ENCODE data around the gene ZFAND2B. TPM values are rescaled to one million over a fixed set of nuclear protein-coding genes. Genes with fewer than 3 reads are reported as not detected.
"Not testable (repeated sequence)": the region's sequence is repeated elsewhere in the genome, so short reads cannot be mapped to it uniquely, and the experiment has no call there.

Gene ZFAND2B
- polyA plus RNA-seq, 10 donors: 16.3 to 29.9 (median 21.9) TPM

GRCh38 chr2:219201331-219201730, 5.3 kb upstream of the ZFAND2B start:
- DNase-seq: not testable (repeated sequence)

GRCh38 chr2:219204425-219205164, 2.0 kb upstream of the ZFAND2B start:
- no peak for DNase-seq

DNA sequence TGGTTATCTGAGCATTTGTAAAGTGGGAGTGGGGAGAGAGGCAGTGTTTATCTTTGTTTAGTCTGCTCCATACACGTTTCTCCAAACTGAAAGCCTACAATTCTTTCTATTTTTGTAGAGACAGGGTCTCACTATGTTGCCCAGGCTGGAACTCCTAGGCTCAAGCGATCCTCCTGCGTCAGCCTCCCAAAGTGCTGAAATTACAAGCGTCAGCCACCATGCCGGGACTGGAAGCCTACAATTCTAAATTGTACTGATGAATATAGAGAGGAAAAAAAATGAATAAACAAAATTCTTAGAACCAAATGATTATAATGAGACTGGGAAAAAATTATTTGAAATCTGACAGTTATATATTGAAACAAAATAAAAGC, 1.4 kb upstream of the ZFAND2B start:
- no peak for DNase-seq

- DNase-seq: no peak
Measured at GRCh38 chr2:219205981-219206327, 628 bp upstream of the ZFAND2B start.

- no peak for DNase-seq
Measured at GRCh38 chr2:219207134-219207883, 727 bp downstream of the ZFAND2B start.

DNA sequence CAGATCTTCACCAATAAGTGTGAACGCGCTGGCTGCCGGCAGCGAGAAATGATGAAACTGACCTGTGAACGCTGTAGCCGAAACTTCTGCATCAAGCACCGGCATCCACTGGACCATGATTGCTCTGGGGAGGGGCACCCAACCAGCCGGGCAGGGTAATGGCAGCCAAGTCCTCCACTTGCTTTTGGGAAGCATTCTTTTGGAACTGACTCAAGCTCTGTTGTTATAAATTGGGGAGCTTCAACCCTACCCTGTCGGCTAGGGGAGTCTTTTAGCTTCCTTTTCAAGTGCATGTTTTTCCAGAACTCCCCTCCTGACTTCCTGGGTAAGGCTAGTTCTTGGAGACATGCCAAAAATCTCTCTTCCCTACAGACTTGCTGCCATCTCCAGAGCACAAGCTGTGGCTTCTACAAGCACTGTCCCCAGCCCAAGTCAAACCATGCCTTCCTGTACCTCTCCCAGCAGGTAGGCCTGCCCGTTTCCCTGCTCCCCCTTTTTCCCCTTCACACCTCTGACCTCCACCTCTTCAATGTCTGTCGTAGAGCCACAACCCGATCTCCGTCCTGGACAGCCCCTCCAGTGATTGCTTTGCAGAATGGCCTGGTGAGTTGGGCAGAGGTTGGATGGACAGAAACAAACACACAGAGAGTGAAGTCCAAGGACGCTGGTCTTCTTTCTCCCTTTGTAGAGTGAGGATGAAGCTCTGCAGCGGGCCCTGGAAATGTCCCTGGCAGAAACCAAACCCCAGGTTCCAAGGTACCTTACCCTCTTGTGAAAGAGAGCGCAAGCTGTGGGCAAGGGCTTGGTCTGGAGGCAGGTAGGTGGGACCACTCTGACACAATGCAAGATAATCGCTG, 1.5 kb downstream of the ZFAND2B start:
- DNase-seq: no peak

DNA sequence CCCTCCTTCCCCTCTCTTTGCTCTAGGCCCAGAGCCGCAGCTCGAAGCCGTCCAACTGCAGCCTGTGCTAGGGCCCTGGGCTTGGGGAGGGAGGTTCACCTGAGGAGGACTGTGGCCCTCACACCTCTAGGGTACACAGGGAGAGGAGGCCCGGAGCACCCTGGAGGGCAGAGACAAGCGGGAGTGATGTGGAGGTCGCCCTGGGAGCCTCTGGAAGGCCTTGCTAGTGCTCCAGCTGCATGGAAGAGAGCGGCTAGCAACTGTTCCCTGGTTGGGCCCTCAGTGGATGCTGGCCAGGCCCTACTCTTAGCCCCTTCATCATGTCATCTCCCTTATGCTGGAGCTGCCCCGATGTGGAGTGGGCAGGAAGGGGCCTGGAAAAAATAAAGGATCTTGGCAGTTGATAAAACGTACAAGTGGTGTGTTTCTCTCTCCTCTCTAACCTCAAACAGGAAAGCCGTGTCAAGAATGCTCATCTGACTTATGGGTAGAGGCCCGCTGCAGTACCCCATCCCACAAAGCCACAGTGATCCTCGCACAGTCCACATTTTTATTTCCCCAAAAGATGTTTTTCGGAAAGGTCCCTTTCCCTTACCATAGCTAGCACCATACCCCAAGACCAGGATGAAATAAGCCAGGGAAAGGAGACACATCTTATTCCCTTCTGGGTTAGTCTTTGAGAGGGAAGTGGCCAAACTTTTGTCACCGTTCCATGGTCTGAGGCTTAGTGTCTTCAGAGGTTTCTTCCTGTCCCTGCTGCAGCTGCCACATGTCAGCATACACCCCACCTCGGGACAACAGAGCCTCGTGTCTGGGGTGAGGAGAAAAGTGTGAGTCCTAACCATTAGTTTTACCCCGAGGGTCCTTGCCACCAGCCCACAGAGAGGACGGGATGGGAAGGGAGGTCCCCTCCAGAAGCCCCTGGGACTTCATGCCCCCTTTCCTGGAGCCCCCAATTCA, 2.9 kb downstream of the ZFAND2B start:
- DNase-seq: no peak

DNA sequence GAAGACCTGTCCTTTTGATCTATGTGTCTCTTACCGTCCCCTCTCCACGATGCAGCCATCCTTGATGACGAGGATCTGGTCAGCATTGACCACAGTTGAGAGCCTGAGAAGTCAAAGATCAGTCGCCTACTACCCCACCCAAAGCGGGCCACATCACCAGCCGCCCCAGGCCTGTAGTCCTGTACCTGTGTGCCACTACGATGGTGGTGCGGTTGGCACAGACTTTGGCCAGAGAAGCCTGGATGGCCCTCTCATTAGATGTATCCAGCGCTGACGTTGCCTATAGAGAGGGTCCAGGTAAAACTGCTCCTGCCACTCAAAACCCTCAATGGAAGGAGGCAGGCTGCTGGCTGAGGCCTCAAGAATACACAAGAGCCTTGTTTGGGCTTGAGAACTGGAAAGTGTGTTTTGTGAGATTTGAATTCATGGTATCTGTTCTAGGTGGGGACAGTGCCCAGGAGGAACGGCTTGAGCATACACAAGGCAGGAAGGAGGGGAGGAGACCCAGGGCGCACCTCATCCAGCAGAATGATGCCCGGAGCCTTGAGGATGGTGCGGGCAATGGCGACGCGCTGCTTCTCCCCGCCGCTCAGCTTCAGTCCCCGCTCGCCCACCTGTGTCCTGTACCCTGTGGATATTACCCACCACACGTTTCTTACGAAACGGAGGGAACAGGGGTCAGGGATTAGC, 3.8 kb downstream of the ZFAND2B start:
- DNase-seq: no peak

- DNase-seq: no peak
Measured at GRCh38 chr2:219210886-219211362, 4.3 kb downstream of the ZFAND2B start.

GRCh38 chr2:219213026-219213415, 6.4 kb downstream of the ZFAND2B start:
- no peak for DNase-seq

GRCh38 chr2:219213486-219214071, 7.0 kb downstream of the ZFAND2B start:
- no peak for DNase-seq

DNA sequence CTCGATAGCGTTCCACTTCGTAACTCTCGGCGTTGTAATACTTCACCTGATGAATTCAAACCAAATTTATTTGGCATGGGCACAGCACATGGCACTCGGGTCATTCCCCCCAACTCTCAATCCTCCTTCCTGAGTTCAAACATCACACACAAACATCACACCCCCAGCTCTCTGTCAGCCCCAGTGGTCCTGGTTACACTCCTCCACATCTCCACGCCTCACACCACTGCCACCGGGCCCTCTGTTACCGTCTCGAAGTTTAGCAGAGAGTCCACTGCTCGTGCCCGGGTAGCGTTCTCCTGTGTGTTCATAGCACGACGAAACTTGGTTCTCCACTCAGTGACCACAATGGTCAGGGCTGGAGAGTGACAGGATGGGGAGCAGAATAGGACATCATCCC, 7.6 kb downstream of the ZFAND2B start:
- DNase-seq: no peak

- no peak for DNase-seq
Measured at GRCh38 chr2:219214786-219215185, 8.2 kb downstream of the ZFAND2B start.

- DNase-seq: no peak
Measured at GRCh38 chr2:219215871-219216534, 9.4 kb downstream of the ZFAND2B start.

- no peak for DNase-seq
Measured at GRCh38 chr2:219216535-219216915, 9.9 kb downstream of the ZFAND2B start.

- no peak for DNase-seq
Measured at GRCh38 chr2:219218217-219218731, 11.7 kb downstream of the ZFAND2B start.

DNA sequence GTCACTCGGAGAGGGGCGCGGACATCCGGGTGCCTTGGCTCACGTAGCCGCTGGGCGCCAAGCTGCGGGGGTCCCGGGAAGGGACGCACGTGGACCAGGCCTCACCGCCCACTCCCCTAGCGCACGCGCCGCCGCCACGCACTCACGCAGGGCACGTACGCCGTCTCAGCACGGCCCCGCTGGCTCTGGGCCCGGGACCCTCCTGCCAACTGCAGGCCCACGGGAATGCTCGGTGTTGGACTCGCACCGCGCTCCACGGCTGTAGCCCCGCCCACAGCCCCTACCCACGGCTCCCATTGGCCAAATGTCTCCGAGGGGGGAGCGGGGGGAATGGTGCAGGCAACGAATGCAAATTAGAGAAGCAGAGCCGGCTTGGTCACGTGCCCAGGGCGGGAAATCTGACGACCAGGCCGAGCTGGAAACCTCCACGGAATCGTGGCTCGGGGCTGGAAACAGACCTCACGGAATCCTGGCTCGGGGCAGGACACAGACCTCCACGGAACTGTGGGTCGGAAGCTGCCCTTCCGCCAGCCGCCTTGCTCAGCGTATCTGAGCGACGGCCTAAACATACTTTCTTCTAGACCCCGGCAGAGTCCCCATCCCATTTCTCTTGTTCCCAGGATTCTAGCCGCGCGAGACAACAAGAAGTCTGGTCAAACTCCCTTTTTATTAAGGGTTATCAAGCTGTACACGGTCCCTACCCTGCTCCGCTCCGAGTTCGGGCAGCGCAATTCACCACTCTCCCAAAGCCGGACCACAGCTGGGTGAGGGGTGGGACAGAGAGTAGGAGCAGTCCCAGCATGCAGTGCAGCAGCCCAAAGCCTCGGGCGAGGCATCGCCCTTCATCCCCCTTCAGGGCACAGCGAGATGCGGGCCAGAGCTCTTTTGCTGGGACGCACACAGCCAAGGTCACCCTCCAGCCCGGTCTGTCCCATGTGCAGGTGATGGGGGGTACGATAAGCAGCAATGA, 12.4 kb downstream of the ZFAND2B start, which contains the start of gene ABCB6:
TSS of gene ABCB6 (minus strand) at position 227 of the 970 bp plus-strand sequence. CDS start 285 bp downstream, outside the sequence.
- peak; percentile 96 to 99 (median 97) for DNase-seq

Measured in muscle of back (tissue), 11 donors.